GM18951 (cell line): ENCODE data around the gene EEF1AKMT2.
"Not testable (repeated sequence)": the region's sequence is repeated elsewhere in the genome, so short reads cannot be mapped to it uniquely, and the experiment has no call there.

Experiments used
- POLR2A ChIP-seq: IDR thresholded peaks from 4 replicates; pipeline ENCODE4 v1.6.1; 2011; ENCODE audit warnings: mild to moderate bottlenecking; ENCODE audit not compliant: insufficient read length, insufficient read depth; ENCODE audit errors: extremely low read depth
- in situ Hi-C: fragments of 300-500 bp; cut with MboI; formaldehyde crosslinking; loops from one replicate; pipeline ENCODE4 v1.12.0; 2022; ENCODE audit warnings: low sequenced_read_pairs, mixed read lengths, inconsistent platforms; ENCODE audit not compliant: unreplicated experiment

EEF1AKMT2 gene

DNA sequence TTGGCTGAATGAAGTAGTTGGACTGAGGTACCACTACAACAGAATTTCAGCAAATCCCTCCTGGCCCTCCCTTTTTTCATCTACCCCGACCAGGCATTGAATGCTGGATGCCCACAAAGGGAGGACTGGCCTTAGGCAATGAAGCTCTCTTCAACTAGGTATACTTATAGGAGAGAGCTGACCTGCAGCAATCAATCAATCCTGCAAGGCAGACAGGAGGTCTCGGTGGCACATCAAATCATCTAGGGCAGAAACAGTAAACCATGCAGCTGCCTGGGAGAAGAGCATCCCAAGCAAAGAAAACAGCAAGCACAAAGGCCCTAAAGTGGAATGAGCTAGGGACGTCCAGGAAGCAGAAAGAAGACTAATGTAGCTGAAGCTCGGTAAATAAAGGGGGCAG lies 7.5 kb upstream of the EEF1AKMT2 start:
- in situ Hi-C loops = no loop called here

DNA sequence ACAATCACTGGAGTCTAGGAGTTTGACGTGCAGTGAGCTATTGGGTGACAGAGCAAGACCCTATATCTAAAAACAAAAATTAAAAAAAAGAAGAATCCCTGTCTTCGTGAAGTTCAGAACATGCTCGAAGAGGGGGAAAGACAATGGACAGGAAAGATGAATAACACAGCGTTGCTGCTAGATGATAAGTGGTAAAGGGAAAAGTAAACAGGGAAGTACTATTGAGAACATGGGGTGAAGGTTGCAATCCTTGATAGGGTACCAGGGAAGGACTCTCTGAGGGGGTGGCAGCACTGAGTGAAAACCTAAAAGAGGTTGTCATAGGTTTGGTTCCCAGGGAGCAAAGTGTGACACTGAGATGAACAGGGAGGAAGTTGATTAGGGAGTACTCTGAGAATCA lies 7.1 kb upstream of the EEF1AKMT2 start:
- in situ Hi-C loops = no loop called here
- TF ChIP-seq POLR2A = no peak

More for the DNA sequence above, 7.5 kb upstream of the EEF1AKMT2 start:
- TF ChIP-seq POLR2A = no peak

DNA sequence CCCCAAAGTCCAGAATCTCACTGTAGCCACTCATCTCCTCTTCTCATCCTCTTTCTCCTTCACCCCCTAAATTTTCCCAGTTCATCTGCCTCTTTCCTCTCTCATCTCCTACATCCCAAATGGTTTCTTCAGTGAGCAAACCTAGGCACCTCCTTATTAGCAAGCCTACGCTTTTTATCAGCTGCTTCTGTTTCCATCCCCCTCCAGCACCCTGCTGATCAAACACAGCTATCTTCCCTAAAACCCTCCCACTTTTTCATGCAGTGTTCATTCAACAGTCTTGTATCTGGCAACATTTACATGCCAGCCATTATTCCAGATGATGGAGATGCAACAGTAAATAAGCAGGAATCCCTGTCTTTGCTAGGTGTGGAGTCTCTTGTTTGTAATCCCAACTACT lies 6.7 kb upstream of the EEF1AKMT2 start:
- in situ Hi-C loops = no loop called here
- no peak for TF ChIP-seq POLR2A

DNA sequence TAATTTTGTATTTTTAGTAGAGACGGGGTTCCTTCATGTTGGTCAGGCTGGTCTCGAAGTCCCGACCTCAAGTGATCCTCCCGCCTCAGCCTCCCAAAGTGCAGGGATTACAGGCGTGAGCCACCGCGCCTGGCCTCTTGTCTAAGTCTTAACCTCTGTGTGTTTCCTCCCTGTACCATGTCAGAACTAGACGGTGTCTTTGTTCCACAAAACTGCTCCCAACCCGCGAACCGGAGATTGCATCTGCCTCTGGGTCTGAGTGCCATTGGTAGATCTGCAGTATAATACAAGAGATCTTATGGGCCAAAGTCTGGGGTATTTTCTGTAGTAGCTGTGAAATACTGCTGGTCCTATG lies 1.3 kb upstream of the EEF1AKMT2 start:
- TF ChIP-seq POLR2A = no peak
- in situ Hi-C loops = no loop called here

DNA sequence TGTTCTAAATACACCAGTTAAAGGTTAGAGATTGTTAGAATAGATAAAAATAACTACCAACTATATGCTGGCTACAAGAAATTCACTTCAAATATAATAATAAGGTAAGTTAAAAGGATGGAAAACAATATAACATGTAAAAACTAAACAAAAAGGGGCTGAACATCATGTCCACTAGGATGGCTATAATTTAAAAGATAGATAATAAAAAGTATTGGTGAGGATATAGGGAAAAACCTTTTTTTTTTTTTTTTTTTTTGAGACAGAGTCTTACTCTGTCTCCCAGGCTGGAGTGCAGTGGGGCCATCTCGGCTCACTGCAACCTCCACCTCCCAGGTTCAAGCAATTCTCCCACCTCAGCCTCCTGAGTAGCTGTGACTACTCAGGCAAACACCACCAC lies 8.8 kb downstream of the EEF1AKMT2 start:
- in situ Hi-C loops = not testable (repeated sequence)

DNA sequence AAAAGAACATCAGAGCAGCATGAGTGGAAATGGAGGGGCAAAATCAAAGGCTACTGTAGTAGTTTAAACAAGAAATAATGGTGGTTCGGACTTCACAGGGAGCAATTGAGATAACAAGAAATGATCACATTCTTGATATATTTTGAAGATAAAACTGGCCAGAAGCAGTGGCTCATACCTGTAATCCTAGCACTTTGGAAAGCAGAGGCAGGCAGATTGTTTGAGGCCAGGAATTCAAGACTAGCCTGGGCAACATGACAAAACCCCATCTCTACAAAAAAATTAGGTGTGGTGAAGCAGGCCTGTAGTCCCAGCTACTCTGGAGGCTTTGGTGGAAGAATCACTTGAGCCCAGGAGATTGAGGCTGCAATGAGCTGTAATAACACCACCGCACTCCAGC lies 22.9 kb downstream of the EEF1AKMT2 start:
- no peak for TF ChIP-seq POLR2A
- in situ Hi-C loops = no loop called here

DNA sequence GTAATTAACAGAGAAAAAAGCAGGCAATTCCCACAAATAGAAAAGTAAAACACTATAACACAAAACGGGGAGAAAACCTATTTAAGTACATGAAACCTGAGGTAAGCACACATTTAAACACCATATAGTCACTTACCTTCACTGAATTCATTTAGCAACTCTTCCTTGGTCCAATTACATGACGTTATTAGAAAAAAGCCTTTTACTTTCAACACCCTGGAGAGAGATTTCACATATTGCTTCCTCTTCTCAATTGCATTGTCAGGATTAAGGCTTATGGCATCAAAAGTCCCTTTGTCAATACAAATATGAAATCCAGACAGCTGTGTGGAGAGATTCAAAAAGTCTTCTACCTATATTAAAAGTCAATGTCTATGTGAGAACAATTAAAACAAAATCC lies 26.4 kb downstream of the EEF1AKMT2 start:
- in situ Hi-C loops = no loop called here
- TF ChIP-seq POLR2A = no peak

DNA sequence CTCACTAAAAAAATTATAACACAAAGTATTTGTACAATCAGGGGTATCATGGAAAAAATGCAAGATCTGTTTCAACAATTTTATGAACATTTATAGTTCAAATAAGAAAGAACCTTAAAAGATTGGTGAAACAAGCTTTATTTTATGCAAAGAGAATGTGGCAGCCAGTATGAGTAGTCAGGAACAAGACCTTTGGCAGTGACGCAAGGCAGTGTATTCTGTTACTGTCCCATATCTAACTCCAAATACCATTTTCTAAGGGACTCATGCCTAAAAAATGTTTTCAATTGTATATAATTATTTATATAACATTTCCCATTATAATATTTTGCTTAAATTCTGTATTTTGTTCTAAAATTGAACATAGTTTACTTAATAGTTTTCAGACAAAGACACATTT lies 28.4 kb downstream of the EEF1AKMT2 start:
- TF ChIP-seq POLR2A = no peak
- in situ Hi-C loops = no loop called here

DNA sequence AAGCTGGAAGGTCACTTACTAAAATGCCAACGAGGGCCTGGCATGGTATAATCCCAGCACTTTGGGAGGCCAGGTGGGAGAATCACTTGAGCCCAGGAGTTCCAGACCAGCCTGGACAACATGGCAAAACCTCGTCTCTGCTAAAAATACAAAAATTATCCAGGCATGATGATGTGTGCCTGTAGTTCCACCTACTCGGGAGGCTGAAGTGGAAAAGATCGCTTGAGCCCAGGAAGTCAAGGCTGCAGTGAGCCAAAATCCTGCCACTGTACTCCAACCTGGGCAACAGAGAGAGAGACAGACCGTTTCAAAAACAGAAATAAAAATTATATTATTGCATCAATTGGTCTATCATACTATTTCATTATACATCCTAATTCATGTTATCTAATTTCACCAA lies 29.4 kb downstream of the EEF1AKMT2 start:
- no peak for TF ChIP-seq POLR2A
- in situ Hi-C loops = no loop called here

DNA sequence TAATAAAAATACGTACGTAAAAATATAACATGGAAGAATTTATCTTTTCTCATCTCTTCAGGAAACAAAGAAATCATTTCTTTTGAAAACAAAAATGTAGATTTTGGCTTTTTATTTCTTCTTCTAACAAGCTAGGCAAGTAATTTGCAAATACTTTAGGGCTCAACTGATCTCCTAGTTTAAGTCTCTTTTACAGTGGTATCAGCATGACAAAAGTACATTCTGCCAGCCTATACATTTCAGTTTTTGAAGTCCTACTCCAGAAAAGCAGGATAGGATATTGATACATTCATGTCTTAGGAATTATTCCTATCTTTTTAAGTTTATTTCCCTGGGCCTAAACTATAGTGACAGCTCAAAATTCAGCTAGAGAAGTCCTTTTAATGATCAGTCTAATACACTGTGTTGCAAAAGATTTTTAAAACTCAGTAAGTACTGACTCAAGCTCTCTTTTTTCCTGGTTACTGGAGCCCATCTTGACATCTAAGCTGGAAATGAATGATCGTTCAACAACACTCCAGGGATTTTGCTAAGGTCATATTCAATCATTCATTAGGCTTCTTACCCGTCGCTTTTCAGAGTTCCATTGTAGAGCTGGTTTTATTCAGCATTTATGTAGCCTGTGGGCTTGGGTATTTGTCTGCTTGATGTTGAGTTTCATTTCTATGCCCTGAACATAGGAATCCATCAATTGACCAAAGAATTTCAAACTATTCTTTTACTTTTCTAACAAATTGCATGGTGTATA lies 35.4 kb downstream of the EEF1AKMT2 start:
- TF ChIP-seq POLR2A = no peak
- in situ Hi-C loops = no loop called here

DNA sequence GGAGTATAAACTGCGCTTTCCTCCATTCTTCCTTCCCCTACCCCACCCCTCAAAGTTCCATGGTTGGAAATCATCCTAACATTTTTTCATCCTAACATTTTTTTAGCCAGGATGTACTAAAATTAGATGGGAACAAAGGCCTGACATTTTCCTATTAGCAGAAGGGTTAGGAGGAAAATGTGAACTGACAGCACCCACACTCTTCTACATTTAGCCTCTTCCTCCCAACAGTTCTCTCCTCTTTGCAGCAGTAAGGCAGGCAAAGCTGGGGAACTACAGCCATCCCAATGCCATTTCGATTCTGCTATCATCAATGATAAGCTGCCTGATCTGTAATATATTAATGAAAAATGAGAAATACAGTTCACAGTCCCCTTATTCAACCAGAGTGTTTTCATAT lies 36.1 kb downstream of the EEF1AKMT2 start:
- no peak for TF ChIP-seq POLR2A
- in situ Hi-C loops = no loop called here

DNA sequence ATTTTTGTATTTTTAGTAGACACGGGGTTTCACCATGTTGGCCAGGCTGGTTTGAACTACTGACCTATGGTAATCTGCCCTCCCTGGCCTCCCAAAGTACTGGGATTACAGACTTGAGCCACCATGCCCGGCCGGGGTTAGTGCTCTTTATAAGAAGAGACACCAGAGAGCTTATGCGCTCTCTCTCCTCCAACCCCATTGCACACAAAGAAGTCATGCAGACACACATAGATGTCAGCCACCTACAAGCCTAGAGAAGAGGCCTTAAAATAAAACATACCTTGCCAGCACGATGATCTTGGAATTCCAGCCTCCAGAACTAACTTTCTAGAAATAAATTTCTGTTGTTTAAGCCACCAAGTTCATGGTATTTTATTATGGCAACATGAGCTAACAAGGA lies 37.5 kb downstream of the EEF1AKMT2 start:
- no peak for TF ChIP-seq POLR2A
- in situ Hi-C loops = no loop called here

DNA sequence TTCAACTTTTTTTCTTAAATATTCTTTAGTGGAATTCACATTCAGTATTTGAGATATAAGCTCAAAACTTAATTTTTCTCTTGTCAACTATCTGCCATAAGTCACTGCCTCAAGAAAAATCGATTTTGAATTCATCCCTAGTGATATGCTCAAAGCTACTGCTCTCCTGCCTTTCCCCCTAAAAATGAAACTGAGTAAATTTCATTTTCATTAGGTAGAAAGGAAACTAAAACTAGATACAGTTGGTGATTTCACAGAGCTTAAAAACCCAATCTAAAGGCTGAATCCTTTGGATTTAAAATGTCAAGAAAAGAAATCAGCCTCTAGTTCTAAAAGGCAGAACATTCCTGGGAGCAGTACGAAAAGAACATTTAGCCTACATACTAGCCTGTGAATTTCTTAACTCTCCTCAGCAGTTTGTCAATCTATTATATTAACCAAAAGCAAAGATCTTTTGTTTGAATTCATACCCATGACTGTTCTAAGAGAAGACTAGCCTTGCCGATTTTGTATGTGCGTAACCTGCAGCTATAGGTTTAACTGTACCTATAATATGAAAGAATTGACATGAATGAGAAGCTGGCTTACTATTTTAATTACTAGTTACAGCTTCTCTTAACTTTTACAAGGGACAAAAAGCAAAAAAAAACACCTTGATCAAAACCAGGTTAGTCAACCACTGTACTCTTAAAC lies 42.6 kb downstream of the EEF1AKMT2 start:
- TF ChIP-seq POLR2A = no peak
- in situ Hi-C loops = loop anchor here (10.0 kb wide), 1 partner anchor 214 kb away; no protein-coding TSS in a partner anchor

DNA sequence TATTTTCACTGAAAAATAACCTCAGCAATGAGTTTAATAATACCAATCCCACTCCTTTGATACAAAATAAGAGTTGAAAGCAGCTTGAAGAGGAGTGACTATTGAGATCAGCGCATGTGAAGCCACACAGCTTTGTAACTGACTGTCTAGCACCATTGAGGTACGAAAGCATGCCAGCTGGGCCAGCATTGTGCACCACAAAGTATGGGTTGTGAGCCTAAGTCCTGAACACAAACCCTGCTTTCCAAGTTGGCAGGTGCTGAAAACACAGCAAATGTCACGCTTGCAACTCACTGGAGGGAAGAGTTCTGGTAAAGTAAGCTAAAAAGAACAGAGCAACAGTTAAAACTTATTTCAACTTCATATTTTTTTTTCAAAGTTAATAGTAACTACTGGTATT lies 43.5 kb downstream of the EEF1AKMT2 start:
- in situ Hi-C loops = loop anchor here (10.0 kb wide), 1 partner anchor 213 kb away; no protein-coding TSS in a partner anchor
- no peak for TF ChIP-seq POLR2A
